ENCODE results near the gene APOD. TPM values are rescaled to one million over a fixed set of nuclear protein-coding genes. Genes with fewer than 3 reads are reported as not detected.

APOD gene
- total RNA-seq, 4 donors from 2014 or later = 1,911 to 7,779 (median 5,257) TPM

DNA sequence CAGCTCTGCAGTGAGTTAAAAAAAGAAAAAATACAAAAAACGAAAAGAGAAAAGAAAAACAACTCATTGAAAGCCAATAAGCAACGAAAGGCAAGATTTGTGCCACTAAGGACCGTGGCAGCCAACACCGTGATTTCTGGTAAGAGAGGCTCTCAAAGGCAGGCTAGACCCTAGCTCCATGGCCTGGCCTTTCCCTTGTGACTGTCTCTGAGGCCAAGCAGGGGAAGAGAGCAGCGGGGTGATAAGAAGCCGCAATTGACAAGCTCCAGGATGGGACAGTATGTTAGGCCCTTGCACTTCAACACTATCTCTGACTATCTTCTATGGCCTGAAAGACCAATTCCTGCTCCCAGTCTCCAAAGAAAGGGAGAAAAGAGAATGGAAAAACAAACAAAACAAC is 12.4 kb downstream of the APOD start:
- TF ChIP-seq, protein P1, sequence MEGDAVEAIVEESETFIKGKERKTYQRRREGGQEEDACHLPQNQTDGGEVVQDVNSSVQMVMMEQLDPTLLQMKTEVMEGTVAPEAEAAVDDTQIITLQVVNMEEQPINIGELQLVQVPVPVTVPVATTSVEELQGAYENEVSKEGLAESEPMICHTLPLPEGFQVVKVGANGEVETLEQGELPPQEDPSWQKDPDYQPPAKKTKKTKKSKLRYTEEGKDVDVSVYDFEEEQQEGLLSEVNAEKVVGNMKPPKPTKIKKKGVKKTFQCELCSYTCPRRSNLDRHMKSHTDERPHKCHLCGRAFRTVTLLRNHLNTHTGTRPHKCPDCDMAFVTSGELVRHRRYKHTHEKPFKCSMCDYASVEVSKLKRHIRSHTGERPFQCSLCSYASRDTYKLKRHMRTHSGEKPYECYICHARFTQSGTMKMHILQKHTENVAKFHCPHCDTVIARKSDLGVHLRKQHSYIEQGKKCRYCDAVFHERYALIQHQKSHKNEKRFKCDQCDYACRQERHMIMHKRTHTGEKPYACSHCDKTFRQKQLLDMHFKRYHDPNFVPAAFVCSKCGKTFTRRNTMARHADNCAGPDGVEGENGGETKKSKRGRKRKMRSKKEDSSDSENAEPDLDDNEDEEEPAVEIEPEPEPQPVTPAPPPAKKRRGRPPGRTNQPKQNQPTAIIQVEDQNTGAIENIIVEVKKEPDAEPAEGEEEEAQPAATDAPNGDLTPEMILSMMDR (IDR thresholded peaks at IDR 0.05) = no peak
- TF ChIP-seq POLR2A (IDR thresholded peaks at IDR 0.05) (no peak), EP300 (IDR thresholded peaks at IDR 0.05) (no peak)
- Histone ChIP-seq H3K4me1 (no peaks in the 10 kb centered on the region), H3K27ac (no peak overlapping the region), H3K9me3 (no peaks in the 10 kb centered on the region), H3K27me3 (no peaks in the 10 kb centered on the region), H3K4me3 (no peak overlapping the region), H3K36me3 (peaks cover 0 to 48% (median 0%) of the 10 kb centered on the region in 3 donors)
- 74 to 76% methylated on average over 6 of the region's 6 CpGs for WGBS, 2 donors
- no peak for DNase-seq (ENCODE audit: low spot score in 2 of 2)

DNA sequence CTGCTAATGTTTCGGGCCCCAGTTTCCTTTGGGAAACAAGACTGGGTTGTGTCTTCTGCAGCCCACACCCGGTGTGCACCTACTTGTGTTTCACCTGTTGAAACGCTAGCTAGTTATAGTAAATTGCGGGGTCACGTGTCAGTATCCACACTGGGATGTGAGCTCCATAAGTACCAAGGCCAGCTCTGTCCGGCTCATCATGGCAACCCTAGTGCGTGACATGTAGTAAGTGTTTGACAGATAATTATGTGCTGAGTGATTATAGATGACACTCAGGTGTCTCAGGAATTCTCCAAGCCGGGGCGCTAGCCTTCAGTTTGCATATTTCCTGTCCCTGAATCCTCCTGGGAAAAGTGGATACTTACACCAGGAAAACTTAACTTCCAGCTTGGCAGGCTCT is 12.8 kb downstream of the APOD start:
- no peaks in the 10 kb centered on the region for H3K9me3 ChIP-seq
- 86 to 92% methylated on average over 9 of the region's 9 CpGs for WGBS, 2 donors
- no peak overlapping the region for H3K4me3 ChIP-seq
- H3K27ac ChIP-seq = no peak overlapping the region
- peaks cover 0 to 44% (median 0%) of the 10 kb centered on the region in 3 donors for H3K36me3 ChIP-seq
- no peak for DNase-seq (ENCODE audit: low spot score in 2 of 2)
- H3K27me3 ChIP-seq = no peaks in the 10 kb centered on the region
- TF ChIP-seq EP300 (IDR thresholded peaks at IDR 0.05) (no peak), POLR2A (IDR thresholded peaks at IDR 0.05) (no peak)
- TF ChIP-seq, protein P1 (IDR thresholded peaks at IDR 0.05) = no peak
- no peaks in the 10 kb centered on the region for H3K4me1 ChIP-seq

DNA sequence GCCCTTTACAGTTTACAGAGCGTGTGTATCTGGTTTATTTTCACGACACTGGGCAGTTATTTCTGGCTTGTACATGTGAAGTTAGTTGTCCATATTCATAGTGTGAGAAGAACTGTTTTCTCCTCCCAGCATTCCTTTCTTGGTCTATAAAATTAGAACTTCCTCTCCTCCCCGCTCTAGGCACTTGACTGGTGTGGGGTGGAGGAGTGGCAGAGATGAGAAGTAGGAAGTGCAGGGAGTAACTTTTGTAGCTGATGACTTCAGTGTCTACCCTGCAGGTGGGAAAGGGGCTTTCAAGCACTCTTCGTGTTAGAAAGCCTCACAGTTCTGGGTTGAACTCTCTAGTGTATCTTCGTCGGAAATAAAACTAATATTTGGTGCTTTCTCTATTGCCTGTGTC is 13.4 kb downstream of the APOD start:
- H3K9me3 ChIP-seq = no peaks in the 10 kb centered on the region
- no peaks in the 10 kb centered on the region for H3K27me3 ChIP-seq
- 75 to 77% methylated on average over 6 of the region's 6 CpGs for WGBS, 2 donors
- no peak overlapping the region for H3K4me3 ChIP-seq
- H3K4me1 ChIP-seq = no peaks in the 10 kb centered on the region
- no peak for DNase-seq (ENCODE audit: low spot score in 2 of 2)
- TF ChIP-seq, protein P1 (IDR thresholded peaks at IDR 0.05) = no peak
- TF ChIP-seq POLR2A (IDR thresholded peaks at IDR 0.05) = peak in 1 of 2 donors; percentile 9
- TF ChIP-seq EP300 (IDR thresholded peaks at IDR 0.05) = peak in 1 of 2 donors; percentile 40
- no peak overlapping the region for H3K27ac ChIP-seq
- H3K36me3 ChIP-seq = peaks cover 0 to 38% (median 0%) of the 10 kb centered on the region in 3 donors

DNA sequence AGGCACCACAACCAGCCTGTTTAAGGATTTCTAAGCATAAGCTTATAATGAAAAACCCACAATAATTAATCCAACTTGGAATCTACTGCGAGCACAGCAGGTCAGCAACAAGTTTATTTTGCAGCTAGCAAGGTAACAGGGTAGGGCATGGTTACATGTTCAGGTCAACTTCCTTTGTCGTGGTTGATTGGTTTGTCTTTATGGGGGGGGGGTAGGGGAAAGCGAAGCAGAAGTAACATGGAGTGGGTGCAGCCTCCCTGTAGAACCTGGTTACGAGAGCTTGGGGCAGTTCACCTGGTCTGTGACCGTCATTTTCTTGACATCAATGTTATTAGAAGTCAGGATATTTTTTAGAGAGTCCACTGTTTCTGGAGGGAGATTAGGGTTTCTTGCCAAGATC is 15.1 kb downstream of the APOD start:
- WGBS, 2 donors = 76 to 84% methylated on average over 5 of the region's 5 CpGs
- no peak for DNase-seq (ENCODE audit: low spot score in 2 of 2)
- no peaks in the 10 kb centered on the region for H3K4me1 ChIP-seq
- peaks cover 0 to 30% (median 0%) of the 10 kb centered on the region in 3 donors for H3K36me3 ChIP-seq
- H3K4me3 ChIP-seq = no peak overlapping the region
- H3K27ac ChIP-seq = no peak overlapping the region
- H3K9me3 ChIP-seq = no peaks in the 10 kb centered on the region
- H3K27me3 ChIP-seq = no peaks in the 10 kb centered on the region
- TF ChIP-seq EP300 (IDR thresholded peaks at IDR 0.05) = peak in 1 of 2 donors; percentile 3
- no peak for TF ChIP-seq POLR2A (IDR thresholded peaks at IDR 0.05)

DNA sequence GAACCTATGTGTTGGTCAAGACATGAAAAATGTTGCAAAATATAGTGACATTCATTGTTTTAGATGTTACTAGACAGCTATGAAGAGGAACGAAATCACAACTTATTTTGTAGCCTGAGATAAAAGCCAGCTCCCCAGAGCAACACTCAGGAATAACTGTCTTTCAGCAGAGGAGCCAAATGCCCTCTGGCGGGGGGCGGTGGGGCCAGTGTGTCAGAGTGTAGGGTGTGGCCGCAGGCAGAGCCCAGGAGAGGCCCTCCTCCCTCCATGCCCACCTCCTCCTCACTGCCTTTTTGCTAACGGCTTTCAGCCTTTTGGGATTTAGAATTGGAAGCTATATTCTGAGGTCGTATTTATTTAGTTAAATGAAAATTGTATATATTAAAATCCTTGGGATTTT is 16.9 kb downstream of the APOD start:
- H3K27ac ChIP-seq = no peak overlapping the region

More for the DNA sequence above, 16.9 kb downstream of the APOD start:
- DNase-seq (ENCODE audit: low spot score in 2 of 2) = no peak
- H3K4me1 ChIP-seq = no peaks in the 10 kb centered on the region
- 51 to 52% methylated on average over 6 of the region's 6 CpGs for WGBS, 2 donors
- peaks cover 0 to 12% (median 0%) of the 10 kb centered on the region in 3 donors for H3K36me3 ChIP-seq
- TF ChIP-seq POLR2A (IDR thresholded peaks at IDR 0.05) = no peak
- TF ChIP-seq EP300 (IDR thresholded peaks at IDR 0.05) = no peak
- TF ChIP-seq, protein P1 (IDR thresholded peaks at IDR 0.05) = no peak
- no peak overlapping the region for H3K4me3 ChIP-seq
- H3K27me3 ChIP-seq = no peaks in the 10 kb centered on the region
- no peaks in the 10 kb centered on the region for H3K9me3 ChIP-seq

Measured in tibial nerve (tissue), 4 donors.